CD4-positive, alpha-beta T cell treated with Interleukin-15 for 1 hour (primary cell): Measurements from ENCODE around the gene BIN2.
"Not testable (repeated sequence)": the region's sequence is repeated elsewhere in the genome, so short reads cannot be mapped to it uniquely, and the experiment has no call there.

Experiments used
- DNase-seq: peaks from one replicate; pipeline ENCODE4 v3.0.0-alpha.2; 2020

Gene BIN2

DNA sequence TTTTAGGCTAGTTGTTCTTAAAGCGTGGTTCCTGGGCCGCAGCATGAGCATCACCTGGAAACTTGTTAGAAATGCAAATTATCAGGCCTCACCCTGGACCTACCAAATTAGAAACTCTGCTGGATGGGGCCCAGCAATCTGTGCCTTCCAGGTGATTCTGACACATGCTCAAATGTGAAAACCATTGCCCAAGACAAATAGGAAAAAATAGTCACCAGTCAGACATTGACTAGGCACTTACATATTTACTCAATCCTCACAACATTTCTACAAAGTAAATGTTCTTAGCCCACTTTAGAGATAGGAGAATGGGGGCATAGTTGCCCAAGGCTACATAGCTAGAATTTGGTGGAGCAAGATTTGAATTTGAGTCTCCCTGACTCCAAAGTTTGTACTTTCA lies 19.2 kb upstream of the BIN2 start:
- DNase-seq: no peak

DNA sequence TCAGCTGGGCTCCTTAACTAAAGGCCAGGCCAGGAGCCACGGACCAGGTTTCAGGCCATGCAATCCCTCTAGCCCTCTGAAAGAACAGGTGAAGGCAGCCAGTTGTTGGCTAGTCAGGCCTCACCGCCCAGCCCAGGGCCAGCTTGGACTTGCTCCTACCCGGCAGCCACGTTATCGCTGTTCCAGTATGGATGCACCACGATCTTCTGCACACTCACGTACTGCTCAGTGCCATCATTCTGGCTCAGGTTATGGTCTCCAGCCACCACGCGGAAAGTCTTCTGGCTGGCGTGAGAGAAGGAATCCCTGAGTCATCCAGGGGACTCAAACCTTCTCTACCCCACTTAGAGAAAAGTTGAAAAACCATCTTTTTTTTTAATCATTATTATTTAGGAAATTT lies 18.4 kb upstream of the BIN2 start:
- DNase-seq: no peak

DNA sequence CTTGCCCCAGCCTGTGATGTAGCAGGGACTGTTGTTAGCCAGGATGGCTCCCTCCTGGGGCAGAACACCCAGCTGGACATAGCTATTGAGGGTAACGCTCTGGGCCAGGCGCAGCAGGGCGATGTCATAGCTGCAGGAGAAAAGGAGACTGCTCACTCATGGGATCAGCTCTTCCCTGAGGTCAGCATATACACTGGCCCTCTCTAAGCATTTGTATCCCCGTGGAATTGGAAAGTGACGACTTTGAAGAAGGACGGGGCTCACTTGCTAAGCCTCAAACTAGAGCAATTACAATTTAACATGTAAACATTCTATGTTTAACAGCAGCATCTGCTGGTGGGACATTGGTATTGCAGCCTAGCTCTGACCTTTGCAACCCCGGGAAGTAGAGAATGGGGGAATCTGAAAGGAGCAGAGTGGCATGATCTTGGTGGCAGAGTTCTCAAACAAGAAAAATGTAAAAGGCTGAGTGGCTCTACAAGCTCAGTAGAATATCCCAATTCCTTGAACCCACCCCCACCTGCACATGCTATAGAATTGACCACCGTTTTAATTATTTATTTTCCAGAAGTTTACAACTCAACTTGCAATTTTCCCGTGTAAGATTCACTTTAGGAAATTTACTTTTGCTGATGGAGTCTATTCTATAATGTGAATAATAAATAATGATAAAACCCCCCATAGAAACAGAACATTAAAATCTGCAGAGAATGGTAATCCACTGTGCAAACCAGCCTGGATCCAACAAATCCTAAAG lies 17.5 kb upstream of the BIN2 start:
- peak; percentile 68 for DNase-seq

DNA sequence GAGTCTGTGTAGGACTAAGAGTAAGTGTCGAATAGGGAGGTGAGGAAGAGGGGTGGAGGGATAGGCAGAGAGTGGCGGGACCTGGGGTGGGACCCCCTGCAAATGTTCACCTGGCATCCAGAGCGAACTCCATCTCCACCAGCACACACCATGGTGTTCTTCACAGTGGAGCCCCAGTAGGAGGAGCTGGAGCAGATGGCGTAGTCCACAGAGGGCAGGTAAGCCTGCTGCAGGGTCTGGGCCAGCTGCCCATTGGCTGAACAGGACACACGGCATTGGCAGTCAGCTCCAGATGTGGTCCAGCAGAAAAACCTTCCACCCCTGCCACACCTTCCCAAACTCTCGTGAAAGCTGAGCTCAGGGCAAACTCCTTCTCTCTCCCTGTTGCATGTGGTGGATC lies 15.8 kb upstream of the BIN2 start:
- no peak for DNase-seq

DNA sequence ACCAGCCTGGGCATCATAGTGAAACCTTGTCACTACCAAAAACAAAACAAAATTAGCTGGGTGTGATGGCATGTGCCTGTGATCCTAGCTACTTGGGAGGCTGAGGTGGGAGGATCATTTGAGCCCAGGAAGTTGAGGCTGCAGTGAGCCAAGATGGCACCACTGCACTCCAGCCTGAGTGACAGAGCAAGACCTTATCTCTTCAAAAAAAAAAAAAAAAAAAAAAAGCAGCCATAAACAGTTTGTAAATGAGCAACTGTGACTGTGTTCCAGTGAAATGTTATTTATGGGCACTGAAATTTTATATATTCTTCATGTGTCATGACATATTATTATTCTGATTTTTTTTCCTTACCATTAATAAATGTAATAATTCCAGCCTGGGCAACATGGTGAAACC lies 13.4 kb upstream of the BIN2 start:
- not testable (repeated sequence) for DNase-seq

DNA sequence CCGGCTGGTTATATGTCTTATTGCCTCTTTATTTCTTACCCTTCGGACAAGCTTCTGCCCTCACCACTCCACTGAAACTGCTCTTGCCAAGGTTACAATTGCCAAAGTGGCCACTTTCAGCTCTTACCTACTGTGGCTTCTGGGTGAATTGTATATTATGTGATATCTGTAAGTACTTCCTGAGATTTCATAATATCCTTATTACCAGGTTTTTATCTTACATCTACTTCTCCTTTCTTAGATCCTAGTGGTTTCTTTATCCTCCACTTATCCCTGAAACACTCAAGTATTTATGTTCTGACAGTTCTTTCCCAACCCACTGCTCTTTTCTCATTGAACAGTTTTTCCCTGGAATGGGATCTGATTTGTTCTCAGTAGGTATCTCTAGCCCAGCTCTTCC lies 12.0 kb upstream of the BIN2 start:
- no peak for DNase-seq

DNA sequence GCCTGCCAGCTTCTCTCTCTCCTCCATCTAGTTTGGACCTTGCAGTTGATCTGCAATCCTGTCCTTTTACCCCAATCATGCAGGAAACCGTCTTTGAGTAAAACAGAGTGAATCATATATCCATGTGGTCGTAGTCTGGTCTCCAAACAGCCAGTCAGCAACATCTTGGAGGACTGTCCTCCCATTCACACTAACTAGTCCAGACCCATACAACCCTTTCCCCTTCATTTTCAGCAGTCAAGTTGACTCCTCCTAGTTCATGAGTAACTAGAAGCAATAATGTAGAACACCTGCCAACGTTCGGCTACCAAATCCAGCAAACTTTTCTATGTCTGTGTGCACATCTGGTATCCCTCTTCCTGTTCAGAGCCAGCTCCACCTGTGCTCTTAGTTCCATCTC lies 10.8 kb upstream of the BIN2 start:
- DNase-seq: no peak

DNA sequence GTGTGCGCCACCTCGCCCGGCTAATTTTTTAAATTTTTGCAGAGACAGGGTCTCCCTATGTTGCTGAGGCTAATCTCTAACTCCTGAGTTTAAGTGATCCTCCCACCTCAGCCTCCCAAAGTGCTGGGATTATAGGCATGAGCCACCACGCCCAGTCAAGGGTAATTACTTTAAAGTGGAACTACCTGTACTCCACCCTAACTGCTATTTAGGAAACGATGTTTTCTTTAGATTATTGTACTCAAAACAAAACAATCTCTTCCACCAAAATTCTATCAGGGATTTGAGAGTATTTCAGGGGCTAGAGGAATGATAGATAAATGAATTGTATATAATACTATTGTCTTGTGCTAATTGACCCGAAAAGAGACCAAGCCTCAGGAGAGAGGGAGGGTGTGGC lies 9.6 kb upstream of the BIN2 start:
- DNase-seq: no peak

DNA sequence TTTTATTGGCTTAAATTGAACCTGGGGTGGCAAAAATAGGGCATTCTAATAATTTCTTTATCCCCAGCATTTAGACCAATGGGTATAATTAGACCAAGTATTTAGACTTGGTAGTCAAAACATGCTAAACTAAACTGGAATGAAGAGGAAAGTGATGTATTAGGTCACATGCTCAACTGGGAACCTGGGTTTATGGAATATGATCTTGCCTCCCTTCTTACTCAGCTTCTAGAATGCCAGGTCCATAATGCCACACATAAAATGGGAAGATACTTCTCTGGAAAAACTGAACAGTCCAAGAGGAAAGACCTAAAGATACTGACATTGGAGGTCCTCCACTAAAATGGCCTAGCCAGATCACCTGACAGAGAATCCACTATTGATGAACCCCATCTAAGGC lies 6.2 kb upstream of the BIN2 start:
- no peak for DNase-seq

DNA sequence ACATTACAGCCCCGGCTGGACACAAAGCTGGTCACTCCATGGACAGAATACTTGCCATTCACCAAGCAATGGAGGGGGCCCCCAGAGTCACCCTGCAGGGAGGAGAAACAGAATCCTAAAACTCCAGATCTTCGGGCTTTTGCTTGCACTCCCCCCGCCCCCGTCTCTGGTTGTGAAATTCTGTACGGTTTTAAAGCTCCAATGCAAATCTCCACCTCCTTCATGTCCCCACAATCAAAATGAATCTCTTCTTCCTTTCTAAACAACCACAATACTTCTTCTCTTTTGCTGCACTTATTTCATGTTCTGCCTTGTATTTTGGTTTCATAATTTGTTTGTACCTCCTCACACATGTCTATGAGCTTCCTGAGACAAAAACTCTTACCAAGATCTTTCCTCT lies 5.8 kb upstream of the BIN2 start:
- DNase-seq: no peak

DNA sequence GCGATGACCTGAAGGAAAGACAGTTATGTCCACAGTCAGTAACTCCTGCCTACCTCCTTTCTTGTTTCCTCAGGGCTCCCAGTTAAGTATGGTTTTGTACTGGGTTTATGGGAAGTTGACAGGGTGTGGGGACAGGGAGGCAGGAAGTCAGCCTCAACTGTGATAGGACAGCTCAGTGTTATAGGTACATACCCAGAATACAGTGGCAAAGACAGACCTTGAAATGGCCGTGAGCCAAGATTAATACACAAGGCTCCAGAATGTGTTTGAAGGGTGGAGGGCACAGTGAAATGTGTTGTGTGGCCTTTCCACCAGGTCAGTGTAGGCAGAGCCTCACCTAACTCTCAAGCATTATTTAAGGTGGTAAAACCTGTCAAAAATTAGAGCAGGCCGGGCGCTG lies 4.6 kb upstream of the BIN2 start:
- DNase-seq: no peak

DNA sequence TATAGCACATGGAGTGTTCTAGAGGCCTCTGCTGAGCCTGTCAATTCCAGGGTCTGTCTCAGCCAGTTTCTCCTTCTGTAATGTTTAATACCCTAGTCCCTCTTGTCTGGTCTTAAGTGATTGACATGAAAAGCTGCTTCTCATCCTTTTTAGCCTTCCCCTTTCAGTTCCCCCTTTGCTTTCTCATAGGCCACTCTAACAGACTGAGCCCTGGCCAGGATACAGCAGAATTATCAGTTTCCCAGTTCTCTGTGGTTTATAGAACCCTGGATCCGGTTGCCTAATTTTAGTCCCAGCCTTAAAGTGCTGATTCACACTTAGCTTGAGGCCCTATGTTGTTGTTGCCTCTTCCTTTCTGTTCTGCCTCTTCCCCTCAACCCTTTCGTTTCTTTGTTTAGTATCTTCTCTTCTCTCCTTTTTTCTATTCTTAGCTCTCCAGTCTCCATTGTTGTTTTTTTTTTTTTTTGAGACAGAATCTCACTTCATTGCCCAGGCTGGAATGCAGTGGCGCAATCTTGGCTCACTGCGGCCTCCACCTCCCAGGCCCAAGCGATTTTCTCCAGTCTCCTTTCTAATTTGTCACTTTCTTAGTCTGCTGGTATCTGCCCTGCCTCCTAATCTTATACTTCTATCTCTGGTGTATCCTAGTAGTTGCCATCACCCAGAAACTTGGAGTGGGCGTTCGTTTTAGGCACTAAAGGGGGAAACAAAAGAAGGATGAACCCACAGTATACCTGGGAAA lies 2.9 kb upstream of the BIN2 start:
- DNase-seq: peak; percentile 37

DNA sequence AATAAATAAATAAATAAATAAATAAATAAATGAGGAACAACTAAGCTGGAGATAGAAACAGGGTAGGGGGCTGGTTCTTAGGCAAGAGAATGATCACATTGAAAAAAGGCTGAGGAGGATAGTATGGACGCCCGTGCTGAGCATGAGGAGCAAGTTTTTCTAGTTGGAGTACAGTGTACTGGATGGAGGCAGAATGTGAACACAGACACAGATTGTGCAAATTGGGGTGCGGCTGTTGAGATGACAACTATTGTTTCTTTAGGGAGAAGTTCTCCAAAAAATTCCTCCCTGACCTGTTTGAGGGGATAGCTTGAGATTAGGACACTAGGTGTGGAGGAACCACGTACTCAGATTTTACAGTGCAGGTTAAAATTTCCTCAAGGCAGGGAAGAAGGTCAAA lies 979 bp upstream of the BIN2 start:
- DNase-seq: no peak

DNA sequence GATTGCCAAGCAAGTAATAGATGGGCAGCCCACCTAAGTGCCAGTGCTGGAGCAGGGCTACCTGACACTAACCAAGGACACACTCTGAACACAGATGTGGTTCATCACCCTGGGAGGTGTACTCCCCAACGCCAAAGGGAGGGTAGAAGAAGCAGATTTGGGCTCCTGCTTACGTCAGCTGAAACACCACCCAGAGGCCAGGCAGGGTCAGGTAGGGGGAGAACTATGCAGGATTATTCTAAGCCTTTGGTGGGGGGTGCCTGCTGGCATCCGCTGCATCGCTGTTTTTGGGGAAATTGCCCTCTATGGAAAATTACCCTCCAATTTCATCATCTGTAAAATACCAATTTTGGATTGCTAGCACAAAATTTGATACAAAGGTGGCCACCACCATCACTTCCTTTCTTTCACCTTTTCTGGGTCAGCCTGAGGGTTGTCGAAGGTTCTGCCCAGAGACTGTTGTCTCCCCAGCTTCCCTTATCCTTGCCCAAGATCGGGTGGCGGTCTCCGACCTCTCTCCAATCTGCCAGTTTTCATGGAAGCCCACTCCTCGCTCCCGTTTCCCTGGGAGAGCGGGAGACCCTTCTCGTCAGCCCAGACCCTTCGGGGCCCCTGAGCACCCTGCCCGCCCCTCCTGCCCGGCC lies 535 bp downstream of the BIN2 start:
- peak; percentile 78 for DNase-seq

DNA sequence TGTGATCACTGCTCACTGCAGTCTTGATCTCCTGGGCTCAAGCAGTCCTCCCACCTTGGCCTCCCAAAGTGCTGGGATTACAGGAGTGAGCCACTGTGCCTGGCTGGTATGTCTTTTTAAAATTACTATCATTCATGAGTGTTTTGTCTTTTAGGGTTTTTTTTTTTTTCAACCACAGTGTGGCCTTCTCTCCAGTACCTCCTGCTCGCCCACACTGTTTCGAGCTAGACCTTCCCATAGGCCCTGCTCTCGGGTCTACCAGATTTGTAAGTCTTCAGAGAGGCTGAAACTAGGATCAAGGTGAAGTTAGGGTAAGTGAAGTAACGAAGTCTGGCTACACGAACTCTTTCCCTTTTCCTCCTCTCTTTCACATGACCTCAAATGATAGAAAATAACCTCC lies 1.5 kb downstream of the BIN2 start:
- no peak for DNase-seq

DNA sequence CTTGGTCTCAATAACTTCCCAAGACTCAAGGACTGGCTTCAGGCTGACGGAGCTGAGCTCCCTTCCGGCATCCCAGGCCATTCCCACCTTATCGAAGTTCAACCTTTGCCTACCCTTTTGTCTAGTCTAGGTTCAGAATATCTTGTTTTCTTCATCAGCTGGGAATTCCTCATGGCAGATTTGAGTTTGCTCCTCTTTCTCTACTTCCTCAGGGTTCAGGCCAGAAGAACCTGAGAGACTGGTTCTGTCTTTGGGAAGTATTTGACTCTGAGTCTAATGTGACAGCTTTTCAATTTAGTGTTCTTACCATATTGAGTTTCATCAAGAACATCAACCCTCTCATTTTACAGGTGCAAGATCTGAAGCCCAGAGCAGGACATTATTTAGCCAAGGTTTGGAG lies 2.1 kb downstream of the BIN2 start:
- DNase-seq: no peak

DNA sequence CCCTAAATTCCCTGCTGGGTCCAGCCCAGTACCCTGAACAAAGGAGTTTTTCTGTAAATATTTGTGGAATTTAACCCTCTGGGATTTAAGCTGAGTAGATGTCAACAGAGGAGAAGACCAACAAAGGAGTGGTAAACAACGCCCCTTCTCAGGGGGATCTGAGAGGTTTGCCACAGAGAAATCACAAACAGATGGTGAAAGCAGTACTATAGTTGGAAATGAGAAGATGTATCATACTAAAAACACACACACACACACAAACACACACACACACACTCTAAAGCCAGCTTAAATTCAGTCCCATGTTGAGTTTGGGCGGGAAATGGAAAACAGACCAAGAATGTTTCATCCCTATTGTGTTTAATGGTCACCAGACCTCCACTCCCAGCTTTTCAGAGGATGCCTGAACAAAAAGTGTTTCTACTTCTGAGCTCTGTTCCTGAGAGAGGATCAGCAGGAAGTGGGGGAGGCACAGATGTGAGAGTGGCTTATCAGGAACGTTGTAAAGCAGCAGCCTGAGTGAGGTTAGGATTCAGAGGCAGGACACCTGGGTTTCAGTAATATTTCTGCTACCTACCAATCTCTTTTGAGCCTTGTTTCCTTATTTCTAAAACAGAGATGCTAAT lies 3.2 kb downstream of the BIN2 start:
- DNase-seq: no peak

DNA sequence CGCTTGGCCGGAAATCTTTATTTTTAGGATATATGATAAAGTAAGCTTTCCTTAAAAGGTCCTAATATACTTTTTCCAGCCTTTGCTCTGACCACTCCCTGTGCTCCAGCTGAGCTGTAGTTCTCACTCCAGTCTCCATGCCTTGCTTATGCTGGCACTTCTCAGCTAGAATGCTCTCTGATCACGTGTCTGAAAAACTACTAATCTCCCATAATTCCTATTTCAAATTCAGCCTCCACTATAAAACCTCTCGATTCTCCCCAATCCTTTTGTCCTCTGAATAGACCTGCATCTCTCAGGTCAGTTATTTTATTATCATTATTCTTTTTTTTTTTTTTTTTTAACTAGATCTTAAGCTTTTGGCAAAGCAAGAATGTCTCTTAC lies 3.7 kb downstream of the BIN2 start:
- no peak for DNase-seq

DNA sequence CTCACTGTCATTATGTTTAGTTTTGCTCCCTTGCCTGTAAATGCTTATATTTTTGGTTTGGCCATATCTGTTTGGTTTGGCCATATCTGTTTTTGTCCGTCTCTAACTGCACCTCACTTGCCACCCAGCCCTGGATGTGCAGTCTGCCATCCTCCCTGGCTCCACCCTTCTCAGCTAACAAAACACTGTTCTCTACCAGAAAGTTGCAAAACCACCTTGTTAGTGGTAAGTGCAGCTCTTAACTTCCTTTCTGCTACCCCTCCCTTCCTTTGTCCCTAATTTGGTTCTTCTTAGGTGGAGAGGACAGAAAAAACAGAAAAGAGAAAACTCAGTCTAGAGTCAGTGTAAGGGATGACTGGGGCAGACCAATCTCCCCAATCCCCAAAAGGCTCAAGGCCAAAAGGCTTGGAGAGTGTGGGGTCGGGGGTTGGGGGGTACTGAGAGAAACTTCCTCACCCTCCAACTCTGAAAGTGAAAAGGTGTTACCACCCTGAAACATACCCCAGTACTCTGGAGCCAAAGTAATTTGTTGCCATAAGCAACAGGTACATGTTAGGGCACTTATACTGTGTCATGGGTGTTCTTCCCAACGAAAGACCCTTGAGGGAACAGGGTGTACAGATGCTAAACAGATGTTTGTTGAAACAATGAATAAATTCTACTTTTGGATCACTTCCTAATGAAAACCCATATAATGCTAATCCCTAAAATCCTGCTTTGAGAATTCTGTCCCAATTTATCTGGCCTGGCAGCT lies 5.0 kb downstream of the BIN2 start:
- peak; percentile 57 for DNase-seq

DNA sequence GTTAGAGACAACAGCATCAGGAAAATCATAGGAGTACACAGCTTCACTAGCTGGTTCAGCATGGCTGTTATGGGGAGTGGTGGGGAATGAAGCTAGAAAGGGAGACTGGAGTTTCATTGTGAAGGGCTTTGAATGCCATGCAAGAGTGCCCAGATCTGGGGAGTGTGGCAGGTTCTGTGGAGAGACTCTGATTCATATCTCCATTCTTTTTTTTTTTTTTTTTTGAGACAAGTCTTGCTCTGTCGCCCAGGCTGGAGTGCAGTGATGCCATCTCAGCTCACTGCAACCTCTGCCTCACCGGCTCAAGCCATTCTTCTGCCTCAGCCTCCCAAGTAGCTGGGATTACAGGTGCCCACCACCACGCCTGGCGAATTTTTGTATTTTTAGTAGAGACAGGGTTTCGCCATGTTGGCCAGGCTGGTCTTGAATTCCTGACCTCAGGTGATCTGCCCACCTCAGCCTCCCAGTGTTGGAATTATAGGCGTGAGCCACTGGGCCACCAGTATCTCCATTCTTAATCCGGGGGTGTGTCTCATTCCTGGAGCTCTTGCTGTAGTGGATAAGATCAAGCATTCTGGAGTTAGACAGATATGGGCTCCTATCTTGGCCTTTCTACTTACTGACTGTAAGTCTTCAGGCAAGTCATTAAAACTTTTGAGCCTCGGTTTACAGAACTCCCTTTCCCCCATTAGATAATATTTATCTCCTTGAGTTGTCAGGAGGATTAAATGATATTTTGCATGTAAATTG lies 5.7 kb downstream of the BIN2 start:
- not testable (repeated sequence) for DNase-seq

DNA sequence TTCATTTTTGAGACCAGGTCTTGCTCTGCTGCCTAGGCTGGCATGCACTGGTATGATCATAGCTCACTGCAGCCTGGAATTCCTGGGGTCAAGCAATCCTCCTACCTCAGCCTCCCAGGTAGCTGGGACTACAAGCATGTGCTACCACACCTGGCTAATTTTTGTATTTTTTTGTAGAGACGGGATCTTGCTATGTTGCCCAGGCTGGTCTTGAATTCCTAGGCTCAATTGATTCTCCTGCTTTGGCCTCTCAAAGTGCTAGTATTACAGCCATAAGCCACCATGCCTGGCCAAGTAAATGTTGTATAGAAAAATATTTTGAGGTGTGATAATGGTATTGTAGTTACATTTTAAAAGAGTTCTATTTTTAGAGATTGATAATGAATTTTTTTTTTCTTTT lies 12.6 kb downstream of the BIN2 start:
- no peak for DNase-seq
